BJ (cell line): ENCODE results near the gene ATXN2. TPM values are rescaled to one million over a fixed set of nuclear protein-coding genes. Genes with fewer than 3 reads are reported as not detected.
"Not testable (repeated sequence)": the region's sequence is repeated elsewhere in the genome, so short reads cannot be mapped to it uniquely, and the experiment has no call there.

Experiments
- CTCF ChIA-PET: fragments of 350-600 bp; formaldehyde crosslinking; extraction: SDS; loops from one replicate; lab custom pipeline; 2021; ENCODE audit warnings: antibody characterized with exemption, inconsistent platforms; lab: Yijun Ruan, JAX
- POLR2A ChIA-PET: fragments of 300-600 bp; sonication (Branson Sonifier 250); formaldehyde crosslinking; extraction: SDS; loops from one replicate; lab custom pipeline; 2021; ENCODE audit warnings: antibody characterized with exemption; lab: Charles Lee
- DNase-seq: peaks from one replicate; pipeline ENCODE4 v3.0.0-alpha.2; 2011; ENCODE audit warnings: low read depth
- H3K27me3 ChIP-seq: 2 replicates; pipeline ENCODE4 v1.6.0; 2011; ENCODE audit warnings: low read length; ENCODE audit not compliant: control insufficient read depth, insufficient read depth
- H3K36me3 ChIP-seq: 2 replicates; pipeline ENCODE4 v1.5.1; 2011; ENCODE audit warnings: low read length; ENCODE audit not compliant: control insufficient read depth, insufficient read depth
- H3K4me3 ChIP-seq: 2 replicates; pipeline ENCODE4 v1.5.1; 2011; ENCODE audit warnings: low read depth, mild to moderate bottlenecking, control low read depth, low read length
- CTCF ChIP-seq: IDR thresholded peaks from 2 replicates; pipeline ENCODE4 v1.5.1; 2011; ENCODE audit warnings: low read depth, mild to moderate bottlenecking, control low read depth, inconsistent platforms, low read length, moderate library complexity; ENCODE audit not compliant: insufficient read depth
- polyA plus RNA-seq: library from polyadenylated mRNA; depleted of rRNA; stranded (reverse); fragments of >200 nt; gene quantifications from 2 replicates; pipeline ENCODE4 v1.2.3, GENCODE V29; 2011; rRNA removed
- small RNA-seq: library from RNA; depleted of rRNA; stranded (forward); fragments of <200 nt; gene quantifications from one replicate; pipeline ENCODE3, GENCODE V24; 2012; ENCODE audit warnings: low replicate concordance, low read depth; ENCODE audit not compliant: insufficient read length

Gene ATXN2
- polyA plus RNA-seq, 1 experiment = 30.3 TPM

GRCh38 chr12:111405859-111406473, 193.1 kb downstream of the ATXN2 start, which contains the start of gene SH2B3:
Gene SH2B3 (plus strand): TSS chr12:111405923. CDS start chr12:111418146, 12,223 bp downstream.
- POLR2A ChIA-PET = no interaction called here
- TF ChIP-seq CTCF = no peak
- CTCF ChIA-PET = interaction anchor here (1.5 to 7.5 kb wide), 2 partner anchors 9 to 46 kb away, joined by 5 to 40 read pairs; no protein-coding TSS in a partner anchor
- H3K36me3 ChIP-seq = no peaks in the 10 kb centered on the region
- no peaks in the 10 kb centered on the region for H3K27me3 ChIP-seq
- no peak for DNase-seq
- H3K4me3 ChIP-seq = peak within 1 kb of the TSS; percentile 96

- Histone ChIP-seq H3K4me3 (peak overlapping the region; percentile 96), H3K36me3 (no peaks in the 10 kb centered on the region), H3K27me3 (no peaks in the 10 kb centered on the region)
- peak; percentile 60 for DNase-seq
- POLR2A ChIA-PET = no interaction called here
- TF ChIP-seq CTCF = peak; percentile 56
- CTCF ChIA-PET = interaction anchor here (0.8 to 7.5 kb wide), 4 partner anchors 9 to 74 kb away, joined by 3 to 40 read pairs (median 13); no protein-coding TSS in a partner anchor
Observed at GRCh38 chr12:111405149-111405858, 193.8 kb downstream of the ATXN2 start.

GRCh38 chr12:111404362-111405148, 194.6 kb downstream of the ATXN2 start:
- ChIA-PET CTCF (interaction anchor here (0.8 to 7.5 kb wide), 4 partner anchors 8 to 73 kb away, joined by 3 to 40 read pairs (median 13); no protein-coding TSS in a partner anchor), POLR2A (no interaction called here)
- TF ChIP-seq CTCF = no peak
- Histone ChIP-seq H3K4me3 (peak overlapping the region; percentile 96), H3K36me3 (no peaks in the 10 kb centered on the region), H3K27me3 (no peaks in the 10 kb centered on the region)
- DNase-seq = no peak

GRCh38 chr12:111402490-111402824, 196.7 kb downstream of the ATXN2 start:
- CTCF ChIA-PET = interaction anchor here (3.3 kb wide), 1 partner anchor 50 kb away, joined by 23 read pairs; no protein-coding TSS in a partner anchor
- H3K27me3 ChIP-seq, H3K36me3 ChIP-seq, DNase-seq, H3K4me3 ChIP-seq, POLR2A ChIA-PET: not testable (repeated sequence)

Small RNAs within 50 kb of the gene (small RNA-seq; reads per million reads assigned to genes)
- gene RF00066 = not detected

Other genes starting within 250 kb of the ATXN2 start
- 2.6 and 5.3 TPM in 2 replicates for gene PHETA1, start 230.2 kb downstream of the ATXN2 start, polyA plus RNA-seq
- 19.4 and 20.2 TPM in 2 replicates for gene SH2B3, start 193.4 kb downstream of the ATXN2 start, polyA plus RNA-seq
- gene BRAP, start 86.6 kb upstream of the ATXN2 start, polyA plus RNA-seq = 15.8 and 21.8 TPM in 2 replicates
- 9.9 and 15.4 TPM in 2 replicates for gene ACAD10, start 86.7 kb upstream of the ATXN2 start, polyA plus RNA-seq
- 44.5 and 48.8 TPM in 2 replicates for gene ALDH2, start 167.6 kb upstream of the ATXN2 start, polyA plus RNA-seq
- gene MAPKAPK5, start 242.9 kb upstream of the ATXN2 start, polyA plus RNA-seq = 32.5 and 32.9 TPM in 2 replicates